Dedifferentiated amniotic fluid mesenchymal stem cell (primary cell): ENCODE measurements around the gene FLOT2.
"Not testable (repeated sequence)": the region's sequence is repeated elsewhere in the genome, so short reads cannot be mapped to it uniquely, and the experiment has no call there.

Source experiments
- DNase-seq: peaks from one replicate; pipeline ENCODE4 v3.0.0-alpha.2; 2016; ENCODE audit errors: extremely low spot score

The FLOT2 gene

DNA sequence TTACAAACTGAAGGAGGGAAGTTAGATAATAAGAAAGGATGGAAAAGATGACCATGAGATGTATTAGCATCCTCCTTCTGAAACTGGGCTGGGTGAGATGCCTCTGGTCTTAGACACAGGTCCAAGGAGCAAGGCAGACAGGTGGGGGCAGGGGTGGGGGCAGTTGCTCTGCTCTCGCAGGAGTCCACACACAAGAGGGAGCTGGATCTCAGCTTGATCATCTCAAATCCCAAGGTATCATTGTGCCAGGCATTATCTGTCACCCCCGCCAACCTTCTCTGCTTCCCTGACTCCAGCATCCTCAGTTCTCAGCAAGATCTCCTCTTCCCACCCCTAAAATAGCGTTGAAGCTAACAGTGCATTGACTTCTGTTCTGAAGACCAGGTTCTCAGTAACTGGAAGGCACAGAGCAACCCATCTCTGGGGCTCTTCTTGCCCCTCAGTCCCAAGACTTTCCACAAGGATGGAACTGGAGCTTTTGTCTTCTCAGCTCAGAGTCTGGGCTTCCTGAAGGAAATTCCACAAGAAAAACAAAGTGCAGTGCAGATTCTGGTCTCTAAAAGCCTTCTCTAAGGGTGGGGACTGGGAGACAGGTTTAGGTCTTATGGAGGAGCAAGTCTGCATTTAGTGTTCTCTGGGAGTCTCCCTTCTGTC is 1.6 kb downstream of the FLOT2 start:
- no peak for DNase-seq

DNA sequence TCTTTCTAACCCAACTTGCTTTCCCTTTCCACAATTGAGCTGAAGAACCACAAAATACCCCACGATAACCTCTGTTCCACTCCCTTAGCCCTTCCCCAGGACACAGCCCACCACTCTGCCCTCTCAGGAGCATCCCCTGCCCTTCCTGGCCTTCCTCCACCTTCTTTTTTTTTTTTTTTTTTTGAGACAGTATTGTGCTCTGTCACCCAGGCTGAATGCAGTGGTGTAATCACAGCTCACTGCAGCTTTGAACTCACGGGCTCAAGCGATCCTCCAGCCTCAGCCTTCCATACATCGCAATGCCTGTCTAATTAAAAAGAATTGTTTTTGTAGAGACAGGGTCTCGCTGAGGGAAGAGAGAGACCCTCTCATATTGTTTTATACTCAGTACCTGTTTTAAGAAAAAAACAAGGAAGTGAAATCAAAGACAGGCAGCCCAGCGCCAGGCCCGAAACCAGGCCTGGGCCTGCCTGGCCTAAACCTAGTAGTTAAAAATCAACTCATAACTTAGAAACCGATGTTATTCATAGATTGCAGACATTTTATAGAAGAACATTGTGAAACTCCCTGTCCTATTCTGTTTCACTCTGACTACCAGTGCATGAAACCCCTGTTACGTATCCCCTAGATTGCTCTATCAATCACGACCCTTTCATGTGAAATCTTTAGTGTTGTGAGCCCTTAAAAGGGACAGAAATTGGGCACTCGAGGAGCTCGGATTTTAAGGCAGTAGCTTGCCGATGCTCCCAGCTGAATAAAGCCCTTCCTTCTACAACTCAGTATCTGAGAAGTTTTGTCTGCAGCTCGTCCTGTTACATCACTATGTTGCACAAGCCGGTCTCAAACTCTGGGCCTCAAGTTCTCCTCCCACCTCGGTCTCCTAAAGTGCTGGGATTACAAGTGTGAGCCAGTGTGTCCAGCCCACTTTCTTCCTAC is 4.0 kb downstream of the FLOT2 start:
- not testable (repeated sequence) for DNase-seq

DNA sequence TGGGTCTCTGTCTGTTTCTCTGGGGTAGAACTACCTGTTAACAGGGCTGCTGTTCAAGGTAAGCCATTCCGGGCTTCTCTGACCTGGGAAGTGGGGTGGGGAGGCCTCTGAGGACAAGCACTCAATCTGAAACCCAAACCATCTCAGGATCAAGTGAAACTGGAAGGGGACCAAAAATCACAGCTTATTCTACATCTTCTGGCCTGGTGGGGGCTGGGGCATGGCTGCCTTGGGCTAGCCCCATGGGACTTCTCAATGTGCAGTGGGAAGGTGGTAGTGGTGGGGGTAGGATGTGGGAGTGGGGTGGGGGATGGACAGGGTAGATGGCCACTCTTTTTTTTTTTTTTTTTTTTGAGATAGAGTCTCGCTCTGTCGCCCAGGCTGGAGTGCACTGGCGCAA is 5.5 kb downstream of the FLOT2 start:
- DNase-seq = no peak

GRCh38 chr17:28891201-28891600 is 6.3 kb downstream of the FLOT2 start:
- no peak for DNase-seq

DNA sequence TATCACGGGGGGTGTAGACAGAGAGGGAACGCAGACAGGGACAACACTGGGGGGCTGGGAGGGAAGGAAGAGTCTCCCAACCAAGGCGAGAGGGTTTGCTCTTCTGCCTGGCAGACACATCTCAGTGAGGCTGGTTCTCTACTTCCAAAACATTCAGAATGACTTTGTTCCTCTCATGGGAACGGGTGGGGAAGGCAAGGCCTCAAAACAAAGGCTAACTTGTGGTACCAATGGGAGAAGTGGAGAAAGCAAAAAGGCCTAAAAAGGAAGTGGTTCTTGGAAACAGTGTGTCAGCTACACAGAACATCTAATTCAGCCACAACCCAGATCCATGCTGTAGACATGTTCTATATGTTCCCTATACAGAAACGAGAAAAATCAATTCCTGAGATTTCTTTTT is 7.5 kb downstream of the FLOT2 start:
- no peak for DNase-seq

GRCh38 chr17:28888832-28889231 is 8.7 kb downstream of the FLOT2 start:
- no peak for DNase-seq

- DNase-seq = no peak
These were observed 9.6 kb downstream of the FLOT2 start for GRCh38 chr17:28887871-28888471.

DNA sequence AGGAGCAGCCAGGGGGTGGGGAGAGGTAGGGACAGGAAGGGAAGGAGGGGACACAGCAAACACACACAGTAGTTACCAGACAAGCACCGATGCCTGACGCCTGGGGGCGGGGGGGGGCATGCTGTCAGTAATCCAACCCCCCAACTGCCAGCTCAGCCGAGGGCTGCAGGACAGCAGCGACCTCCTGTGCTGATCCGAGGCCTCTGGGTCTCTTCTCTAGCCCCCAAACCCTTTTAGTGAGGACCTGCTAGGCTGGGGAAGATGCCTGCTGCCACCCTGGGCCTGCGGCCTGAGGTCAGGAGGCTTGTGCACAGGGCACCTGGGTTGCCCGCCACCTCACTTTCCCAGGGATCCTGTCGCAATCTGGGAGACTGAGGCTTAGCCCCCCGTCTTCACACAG is 11.6 kb downstream of the FLOT2 start:
- DNase-seq = no peak

- DNase-seq = no peak
These were observed 12.2 kb downstream of the FLOT2 start for GRCh38 chr17:28885363-28885762.

GRCh38 chr17:28883967-28884702 is 13.4 kb downstream of the FLOT2 start:
- no peak for DNase-seq

DNA sequence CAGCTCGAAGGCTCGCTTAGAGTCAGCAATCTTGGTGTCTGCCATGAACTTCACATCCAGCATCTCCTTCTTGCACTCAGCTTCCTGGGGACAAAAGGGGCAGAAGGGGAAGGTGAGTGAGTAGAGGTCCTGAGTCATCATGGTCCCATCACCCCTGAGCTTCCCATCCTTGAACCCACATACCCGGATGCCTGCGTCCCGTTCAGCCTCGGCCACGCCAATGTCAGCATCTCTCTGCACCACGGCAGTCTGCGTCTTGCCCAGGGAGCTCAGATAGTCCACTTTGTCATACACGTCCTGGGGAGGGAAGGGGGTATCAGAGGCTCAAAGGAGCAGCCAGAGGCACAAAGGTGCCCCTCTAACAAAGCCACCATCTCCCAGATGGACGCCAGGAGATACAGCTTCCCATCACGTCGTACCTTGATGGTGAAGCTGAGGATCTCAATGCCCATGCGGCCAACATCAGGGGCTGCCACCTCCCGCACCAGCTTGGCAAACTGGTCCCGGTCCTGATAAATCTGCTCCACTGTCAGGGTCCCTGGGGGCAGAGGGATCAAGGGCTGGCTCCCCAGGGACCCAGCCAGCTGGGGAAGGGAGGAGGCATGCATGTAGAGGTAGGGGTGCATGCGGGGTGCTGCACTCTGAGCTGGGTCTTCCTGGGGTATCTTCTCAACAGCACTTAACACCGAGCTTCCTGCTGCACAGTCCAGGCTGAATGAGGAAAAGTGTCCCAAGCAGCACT is 15.2 kb downstream of the FLOT2 start:
- DNase-seq = no peak

DNA sequence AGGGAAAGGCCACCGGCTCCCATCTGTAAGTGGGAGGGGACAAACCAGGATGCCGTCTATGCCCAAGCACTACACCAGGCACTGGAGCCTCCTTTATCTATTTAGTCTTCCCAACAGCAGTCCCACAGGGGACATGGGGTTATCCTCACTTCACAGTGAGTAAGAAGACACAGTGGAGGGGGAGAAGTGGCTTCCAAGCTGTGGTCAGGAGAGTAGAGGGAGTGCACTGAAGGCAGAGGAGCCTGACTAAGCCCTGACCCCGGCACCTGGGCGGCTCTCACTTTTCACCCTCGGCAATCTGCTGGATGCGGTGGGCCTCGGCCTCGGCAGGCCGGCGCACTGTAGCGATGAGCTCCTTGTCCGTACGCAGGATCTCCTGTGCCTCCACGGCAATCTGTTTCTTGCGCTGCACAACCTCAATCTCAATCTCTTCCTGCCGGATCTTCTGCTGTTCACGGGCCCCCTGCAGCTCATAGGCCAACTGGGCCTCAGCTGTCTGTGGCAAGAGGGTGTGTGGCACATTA is 15.9 kb downstream of the FLOT2 start:
- DNase-seq = no peak

- DNase-seq = no peak
These were observed 17.0 kb downstream of the FLOT2 start for GRCh38 chr17:28880572-28880945.

DNA sequence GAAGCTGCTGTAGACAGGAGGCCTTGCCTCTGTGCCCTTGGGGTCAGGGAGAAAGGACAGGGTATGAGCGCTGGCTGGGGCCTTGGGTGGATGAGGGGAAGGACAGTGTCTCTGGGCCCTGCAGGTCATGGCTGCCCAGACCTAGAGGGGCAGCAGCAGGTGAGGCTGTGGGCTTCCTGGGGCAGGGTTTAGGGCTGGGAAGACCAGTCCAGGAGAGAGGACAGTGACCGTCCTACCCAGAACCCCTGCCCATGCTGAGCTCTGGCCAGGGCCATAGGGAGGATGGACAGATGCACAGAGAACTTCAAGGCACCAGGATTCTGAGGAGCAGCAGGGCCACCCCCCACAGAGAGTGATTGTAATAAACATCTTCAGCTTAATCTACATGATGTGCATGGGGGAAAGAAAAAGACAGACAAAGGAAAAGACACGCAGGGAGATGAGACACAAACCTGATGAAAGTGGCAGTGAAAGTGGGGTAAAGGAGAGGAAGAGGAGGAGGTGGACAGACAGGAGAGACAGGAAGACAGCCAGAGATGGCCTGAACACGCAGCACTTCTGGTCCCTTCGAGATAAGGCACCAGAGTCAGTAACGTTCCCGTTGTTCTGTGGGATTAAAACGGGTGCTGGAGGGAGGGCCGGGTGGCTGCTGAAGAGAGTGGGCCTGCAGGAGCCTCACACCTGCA is 17.5 kb downstream of the FLOT2 start:
- no peak for DNase-seq

DNA sequence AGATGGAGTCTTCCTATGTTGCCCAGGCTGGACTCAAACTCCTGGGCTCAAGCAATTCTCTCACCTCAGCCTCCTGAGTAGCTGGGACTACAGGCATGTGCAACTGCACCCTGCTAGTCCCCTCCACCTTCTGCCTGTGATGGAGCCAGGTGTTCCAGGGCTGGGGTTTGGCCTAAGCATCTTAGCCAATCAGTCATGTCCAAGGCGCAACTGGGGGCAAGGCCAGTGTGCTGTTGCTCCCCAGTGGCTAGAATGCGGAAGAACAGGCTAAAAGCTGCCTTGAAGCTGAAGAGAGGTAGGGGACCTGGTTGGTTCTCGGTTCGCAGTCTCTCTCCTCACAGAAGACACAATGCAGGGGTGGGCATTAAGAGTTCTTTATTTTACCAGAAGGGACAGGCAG is 18.6 kb downstream of the FLOT2 start:
- no peak for DNase-seq

DNA sequence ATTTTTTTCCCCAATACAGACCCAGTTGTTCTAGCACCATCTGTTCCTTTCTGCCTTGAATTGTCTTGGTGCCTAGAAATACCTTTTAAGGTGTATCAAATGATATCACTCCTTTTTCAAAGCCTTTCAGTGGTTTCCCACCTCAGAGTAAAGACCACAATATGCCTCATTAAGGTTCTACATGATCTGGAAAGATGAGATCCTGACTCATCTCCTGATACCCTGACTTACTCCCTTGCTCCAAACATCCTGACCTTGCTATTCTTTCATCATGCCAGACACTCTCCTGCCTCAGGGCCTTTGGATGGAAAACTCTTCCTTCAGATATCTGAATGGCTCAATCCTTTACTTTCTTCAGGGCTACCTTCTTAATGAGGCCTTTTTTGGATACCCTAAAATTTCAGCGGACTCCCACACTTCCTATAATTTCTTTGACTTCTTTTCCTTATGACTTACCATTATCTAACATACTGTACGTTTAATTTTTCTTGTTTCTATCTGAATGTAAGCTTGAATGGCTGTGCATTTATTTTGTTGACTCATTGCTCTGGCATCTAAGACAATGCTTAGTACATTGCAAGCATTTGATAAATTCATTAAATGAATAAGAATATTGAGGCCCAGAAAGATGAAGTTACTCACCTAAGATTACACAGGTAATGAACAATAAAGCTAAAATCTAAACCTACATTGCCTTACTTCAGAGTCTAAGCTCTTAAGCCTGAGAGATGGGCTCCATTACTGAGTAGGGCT is 19.2 kb downstream of the FLOT2 start:
- DNase-seq = no peak

DNA sequence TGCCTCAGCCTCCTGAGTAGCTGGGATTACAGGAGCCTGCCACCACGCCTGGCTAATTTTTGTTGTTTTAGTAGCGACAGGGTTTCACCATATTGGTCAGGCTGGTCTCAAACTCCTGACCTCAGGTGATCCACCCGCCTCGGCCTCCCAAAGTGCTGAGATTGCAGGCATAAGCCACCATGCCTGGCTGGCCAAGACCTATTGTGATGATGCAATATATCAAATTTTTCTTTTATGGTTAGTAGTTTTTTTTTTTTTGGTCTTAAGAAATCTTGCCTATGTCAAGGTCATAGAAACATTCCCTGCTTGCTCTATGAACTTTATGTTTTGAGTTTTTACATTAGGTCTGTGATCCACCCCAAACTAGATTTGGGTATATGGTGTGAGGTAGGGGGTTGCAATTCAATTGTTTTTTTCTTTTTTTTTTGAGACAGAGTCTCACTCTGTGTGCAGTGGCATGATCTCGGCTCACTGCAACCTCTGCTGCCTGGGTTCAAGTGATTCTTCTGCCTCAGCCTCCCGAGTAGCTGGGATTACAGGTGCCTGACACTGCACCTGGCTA is 20.3 kb downstream of the FLOT2 start:
- not testable (repeated sequence) for DNase-seq

DNA sequence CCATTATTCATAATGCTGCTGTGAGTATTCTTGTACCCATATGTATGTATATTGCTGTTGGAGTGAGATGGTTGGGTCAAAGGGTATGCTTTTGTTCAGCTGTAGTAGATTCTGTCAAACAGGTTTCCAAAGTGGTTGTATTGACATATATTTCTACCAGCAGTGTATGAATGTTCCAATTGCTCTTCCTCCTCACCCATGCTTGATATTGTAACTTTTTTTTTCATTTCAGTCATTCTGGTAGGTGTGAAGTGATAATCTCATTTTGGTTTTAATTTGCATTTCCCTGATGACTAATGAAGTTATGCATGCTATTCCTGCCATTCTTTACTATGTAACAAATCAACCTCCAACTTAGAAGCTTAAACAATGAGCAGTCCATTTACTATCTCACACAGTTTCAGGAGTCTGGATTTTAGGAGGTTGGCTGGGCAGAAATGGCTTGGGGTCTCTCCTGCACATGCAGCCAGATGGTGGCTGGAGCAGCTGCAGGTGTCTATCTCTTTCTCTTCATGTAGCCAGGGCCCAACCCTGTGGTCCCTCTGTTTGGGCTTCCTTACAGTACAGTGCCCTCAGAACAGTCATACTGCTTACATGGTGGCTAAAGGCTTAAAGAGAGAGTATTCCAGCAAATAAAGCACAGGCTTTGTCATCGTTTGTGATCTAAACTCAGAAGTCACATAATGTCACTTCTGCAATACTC is 21.5 kb downstream of the FLOT2 start:
- DNase-seq = no peak

DNA sequence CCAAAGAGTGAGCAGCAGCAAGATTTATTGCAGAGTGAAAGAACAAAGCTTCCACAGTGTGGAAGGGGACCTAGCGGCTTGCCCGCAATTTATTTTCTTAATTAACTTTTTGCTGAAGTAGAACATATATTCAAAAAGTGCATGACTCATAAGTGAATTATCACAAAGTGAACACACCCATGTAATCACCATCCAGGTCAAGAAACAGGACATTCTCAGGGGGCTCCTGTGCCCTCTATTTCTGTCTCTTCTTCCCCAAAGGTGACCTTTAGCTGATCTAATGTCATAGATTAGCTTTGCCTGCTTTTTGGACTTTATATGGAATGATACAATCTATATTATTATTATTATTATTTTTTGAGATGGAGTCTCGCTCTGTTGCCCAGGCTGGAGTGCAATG is 22.8 kb downstream of the FLOT2 start:
- DNase-seq = no peak
